Adrenal gland (tissue), 5 donors: Measurements from ENCODE around the gene UPK1A.

Experiments
- CTCF ChIP-seq, 6 experiments: fragments of 450-650 bp in 4 of 6; fragments of 200-600 bp in 2 of 6; sonication (generic) in 1 of 6; IDR thresholded peaks; 1 replicate in 5 of 6; 2 replicates in 1 of 6; pipeline versions ENCODE4 v1.5.1 to v1.8.0; 2016 to 2021; ENCODE audit warnings: antibody characterized with exemption in 6 of 6, mild to moderate bottlenecking in 2 of 6, moderate library complexity in 1 of 6
- POLR2A ChIP-seq, 2 donors: fragments of 450-650 bp; IDR thresholded peaks; one replicate each; pipeline ENCODE4 v1.6.1; 2017; ENCODE audit warnings: antibody characterized with exemption in 2 of 2, mild to moderate bottlenecking in 2 of 2, moderate library complexity in 1 of 2
- donor health status: DM: no; HTN: no; CAD: no.

GRCh38 chr19:35670686-35671085, 4.4 kb downstream of the UPK1A start:
- TF ChIP-seq CTCF (IDR thresholded peaks at IDR 0.05) (no peak), POLR2A (IDR thresholded peaks at IDR 0.05) (no peak)
